ENCODE data around the gene FAM200B.

DNA sequence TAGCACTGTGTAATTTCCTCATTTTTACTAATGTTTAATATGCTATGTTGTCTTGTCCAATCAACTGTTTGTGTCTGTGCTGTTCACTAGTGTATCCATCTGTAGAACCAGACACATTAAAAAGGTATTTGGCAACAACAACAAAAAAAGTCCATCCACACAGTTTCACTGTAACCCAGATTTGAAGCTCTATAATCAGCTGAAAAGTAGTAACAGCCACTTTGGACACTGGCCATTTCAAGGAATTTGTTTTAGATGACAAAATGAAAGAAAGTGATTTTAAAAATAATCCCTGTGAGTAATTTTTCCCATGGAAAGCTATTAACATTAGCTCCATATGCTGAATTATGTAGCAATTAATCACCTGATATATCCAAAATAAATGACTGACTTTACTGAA, 24.3 kb upstream of the FAM200B start:
- TF ChIP-seq, protein P1, sequence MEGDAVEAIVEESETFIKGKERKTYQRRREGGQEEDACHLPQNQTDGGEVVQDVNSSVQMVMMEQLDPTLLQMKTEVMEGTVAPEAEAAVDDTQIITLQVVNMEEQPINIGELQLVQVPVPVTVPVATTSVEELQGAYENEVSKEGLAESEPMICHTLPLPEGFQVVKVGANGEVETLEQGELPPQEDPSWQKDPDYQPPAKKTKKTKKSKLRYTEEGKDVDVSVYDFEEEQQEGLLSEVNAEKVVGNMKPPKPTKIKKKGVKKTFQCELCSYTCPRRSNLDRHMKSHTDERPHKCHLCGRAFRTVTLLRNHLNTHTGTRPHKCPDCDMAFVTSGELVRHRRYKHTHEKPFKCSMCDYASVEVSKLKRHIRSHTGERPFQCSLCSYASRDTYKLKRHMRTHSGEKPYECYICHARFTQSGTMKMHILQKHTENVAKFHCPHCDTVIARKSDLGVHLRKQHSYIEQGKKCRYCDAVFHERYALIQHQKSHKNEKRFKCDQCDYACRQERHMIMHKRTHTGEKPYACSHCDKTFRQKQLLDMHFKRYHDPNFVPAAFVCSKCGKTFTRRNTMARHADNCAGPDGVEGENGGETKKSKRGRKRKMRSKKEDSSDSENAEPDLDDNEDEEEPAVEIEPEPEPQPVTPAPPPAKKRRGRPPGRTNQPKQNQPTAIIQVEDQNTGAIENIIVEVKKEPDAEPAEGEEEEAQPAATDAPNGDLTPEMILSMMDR (IDR thresholded peaks at IDR 0.05) = no peak
- TF ChIP-seq POLR2A (IDR thresholded peaks at IDR 0.05) = no peak
